Gastroesophageal sphincter (tissue), 4 donors: ENCODE results near the gene KCNN3. TPM values are rescaled to one million over a fixed set of nuclear protein-coding genes. Genes with fewer than 3 reads are reported as not detected.

Experiments
- ATAC-seq: fragments of 150-250 bp; one replicate; pipeline ENCODE4 v1.9.1; 2016; ENCODE audit warnings: mild to moderate bottlenecking, moderate library complexity
- H3K27ac ChIP-seq, 4 donors: fragments of 200-600 bp; sonication (generic) in 3 of 4; 1 replicate in 3 of 4; 2 replicates in 1 of 4; pipeline ENCODE4 v1.5.1; 2016 to 2019
- H3K27me3 ChIP-seq: fragments of 200-600 bp; sonication (generic); one replicate; pipeline ENCODE4 v1.5.1; 2019
- H3K36me3 ChIP-seq, 2 donors: fragments of 200-600 bp; sonication (generic); one replicate each; pipeline ENCODE4 v1.5.1; 2019; ENCODE audit warnings: control low read depth in 1 of 2
- H3K4me1 ChIP-seq, 3 donors: fragments of 200-600 bp; sonication (generic); 1 replicate in 2 of 3; 2 replicates in 1 of 3; pipeline ENCODE4 v1.5.1; 2016 to 2019; ENCODE audit warnings: control low read depth in 2 of 3
- H3K4me3 ChIP-seq, 2 donors: fragments of 200-600 bp; sonication (generic); one replicate each; pipeline ENCODE4 v1.5.1; 2019; ENCODE audit warnings: mild to moderate bottlenecking in 1 of 2, moderate library complexity in 1 of 2
- H3K9me3 ChIP-seq, 3 donors: fragments of 200-600 bp; sonication (generic); one replicate each; pipeline ENCODE4 v1.5.1; 2017 to 2019; ENCODE audit warnings: control low read depth in 2 of 3
- CTCF ChIP-seq, 4 experiments: fragments of 200-600 bp in 2 of 4; fragments of 450-650 bp in 2 of 4; sonication (generic) in 1 of 4; IDR thresholded peaks; one replicate each; pipeline ENCODE4 v1.5.1; 2017 to 2019; ENCODE audit warnings: antibody characterized with exemption in 4 of 4, mild to moderate bottlenecking in 2 of 4, moderate library complexity in 2 of 4
- EP300 ChIP-seq: sonication (generic); formaldehyde crosslinking; IDR thresholded peaks from one replicate; pipeline ENCODE4 v1.6.1; 2017; ENCODE audit warnings: antibody characterized with exemption, mild to moderate bottlenecking
- POLR2A ChIP-seq, 2 donors: fragments of 450-650 bp; IDR thresholded peaks; one replicate each; pipeline ENCODE4 v1.6.1; 2017; ENCODE audit warnings: antibody characterized with exemption in 2 of 2, mild to moderate bottlenecking in 2 of 2, moderate library complexity in 1 of 2
- POLR2AphosphoS5 ChIP-seq: sonication (generic); formaldehyde crosslinking; IDR thresholded peaks from one replicate; pipeline ENCODE4 v1.6.1; 2017; ENCODE audit warnings: antibody characterized with exemption
- WGBS, 2 donors: methylation state at CpG; one replicate each; pipeline ENCODE4 v1.1.5; 2018; ENCODE audit warnings: low coverage in 1 of 2; 5-methylcytosine and 5-hydroxymethylcytosine counted together
- total RNA-seq, 4 donors: library from RNA; depleted of rRNA; stranded (reverse); fragments of >200 nt; gene quantifications; one replicate each; pipeline ENCODE4 v1.1.0, GENCODE V29; 2016

The KCNN3 gene
- total RNA-seq, 4 donors from 2014 or later, result 1.8 to 13.7 (median 8.1) TPM

- Histone ChIP-seq H3K27me3 (peaks cover 19% of the 10 kb centered on the region), H3K9me3 (no peaks in the 10 kb centered on the region), H3K4me3 (no peak overlapping the region), H3K27ac (no peak overlapping the region), H3K36me3 (no peaks in the 10 kb centered on the region), H3K4me1 (peaks cover 0 to 10% (median 6%) of the 10 kb centered on the region in 3 donors)
- TF ChIP-seq POLR2AphosphoS5 (no peak), POLR2A (IDR thresholded peaks at IDR 0.05) (no peak), CTCF (IDR thresholded peaks at IDR 0.05) (no peak), EP300 (no peak)
- 72% methylated on average over 2 of the region's 2 CpGs; no CpG with 5 or more reads in 1 of the 2 donors for WGBS, 2 donors
- peak; percentile 65 for ATAC-seq
These were observed 85.1 kb downstream of the KCNN3 start for GRCh38 chr1:154784924-154785531.

GRCh38 chr1:154784416-154784815 lies 85.7 kb downstream of the KCNN3 start:
- H3K4me1 ChIP-seq, result peaks cover 0 to 10% (median 6%) of the 10 kb centered on the region in 3 donors
- H3K27ac ChIP-seq, result no peak overlapping the region
- no peaks in the 10 kb centered on the region for H3K9me3 ChIP-seq
- no peaks in the 10 kb centered on the region for H3K36me3 ChIP-seq
- WGBS, 2 donors, result 80 to 100% methylated on average over 1 of the region's 6 CpGs
- no peak overlapping the region for H3K4me3 ChIP-seq
- TF ChIP-seq EP300 (no peak), CTCF (IDR thresholded peaks at IDR 0.05) (no peak), POLR2A (IDR thresholded peaks at IDR 0.05) (no peak), POLR2AphosphoS5 (no peak)
- peaks cover 13% of the 10 kb centered on the region for H3K27me3 ChIP-seq
- no peak for ATAC-seq

- no peak for ATAC-seq
- TF ChIP-seq POLR2AphosphoS5 (no peak), POLR2A (IDR thresholded peaks at IDR 0.05) (no peak), EP300 (no peak), CTCF (IDR thresholded peaks at IDR 0.05) (no peak)
- Histone ChIP-seq H3K27me3 (peaks cover 12% of the 10 kb centered on the region), H3K4me1 (peaks cover 0 to 10% (median 6%) of the 10 kb centered on the region in 3 donors), H3K9me3 (peaks cover 0 to 4% (median 0%) of the 10 kb centered on the region in 3 donors), H3K27ac (no peak overlapping the region), H3K36me3 (no peaks in the 10 kb centered on the region), H3K4me3 (no peak overlapping the region)
- WGBS, 2 donors, result 81 to 83% methylated on average over 1 to 3 of the region's 3 CpGs
These were observed 86.1 kb downstream of the KCNN3 start for GRCh38 chr1:154783976-154784375.

- peaks cover 0 to 9% (median 0%) of the 10 kb centered on the region in 3 donors for H3K9me3 ChIP-seq
- peaks cover 0 to 6% (median 0%) of the 10 kb centered on the region in 3 donors for H3K4me1 ChIP-seq
- ATAC-seq, result no peak
- TF ChIP-seq POLR2AphosphoS5, result no peak
- TF ChIP-seq POLR2A (IDR thresholded peaks at IDR 0.05), result no peak
- no peak for TF ChIP-seq CTCF (IDR thresholded peaks at IDR 0.05)
- no peak for TF ChIP-seq EP300
- 82 to 90% methylated on average over 2 to 3 of the region's 3 CpGs for WGBS, 2 donors
- H3K27me3 ChIP-seq, result no peaks in the 10 kb centered on the region
- H3K4me3 ChIP-seq, result no peak overlapping the region
- no peaks in the 10 kb centered on the region for H3K36me3 ChIP-seq
- H3K27ac ChIP-seq, result no peak overlapping the region
These were observed 89.5 kb downstream of the KCNN3 start for GRCh38 chr1:154780541-154780940.

GRCh38 chr1:154779551-154780189 lies 90.4 kb downstream of the KCNN3 start:
- no peak for ATAC-seq
- 80 to 92% methylated on average over 2 to 5 of the region's 9 CpGs for WGBS, 2 donors

More at GRCh38 chr1:154779551-154780189, 90.4 kb downstream of the KCNN3 start:
- no peak overlapping the region for H3K27ac ChIP-seq
- H3K9me3 ChIP-seq, result peaks cover 0 to 9% (median 0%) of the 10 kb centered on the region in 3 donors
- H3K36me3 ChIP-seq, result no peaks in the 10 kb centered on the region
- no peak for TF ChIP-seq CTCF (IDR thresholded peaks at IDR 0.05)
- TF ChIP-seq POLR2AphosphoS5, result no peak
- TF ChIP-seq POLR2A (IDR thresholded peaks at IDR 0.05), result no peak
- TF ChIP-seq EP300, result no peak
- H3K27me3 ChIP-seq, result no peaks in the 10 kb centered on the region
- H3K4me1 ChIP-seq, result peaks cover 0 to under 1% (median 0%) of the 10 kb centered on the region in 3 donors
- H3K4me3 ChIP-seq, result no peak overlapping the region
